HTR-8/SVneo (cell line): ENCODE results near the gene C2orf74.

ENCODE experiments used
- DNase-seq: peaks from one replicate; pipeline ENCODE4 v3.0.0; 2011; ENCODE audit warnings: low spot score, mixed read lengths; ENCODE audit not compliant: insufficient read length
- FAIRE-seq: peaks from 2 replicates; lab custom pipeline; 2011; peaks lifted over from hg19 to GRCh38; lab: Jason Lieb, UNC

Gene C2orf74

GRCh38 chr2:61196671-61197070 is 34.7 kb downstream of the C2orf74 start:
- FAIRE-seq (no peak), DNase-seq (no peak)

- DNase-seq (no peak), FAIRE-seq (no peak)
Observed at GRCh38 chr2:61205132-61205531, 43.1 kb downstream of the C2orf74 start.

DNA sequence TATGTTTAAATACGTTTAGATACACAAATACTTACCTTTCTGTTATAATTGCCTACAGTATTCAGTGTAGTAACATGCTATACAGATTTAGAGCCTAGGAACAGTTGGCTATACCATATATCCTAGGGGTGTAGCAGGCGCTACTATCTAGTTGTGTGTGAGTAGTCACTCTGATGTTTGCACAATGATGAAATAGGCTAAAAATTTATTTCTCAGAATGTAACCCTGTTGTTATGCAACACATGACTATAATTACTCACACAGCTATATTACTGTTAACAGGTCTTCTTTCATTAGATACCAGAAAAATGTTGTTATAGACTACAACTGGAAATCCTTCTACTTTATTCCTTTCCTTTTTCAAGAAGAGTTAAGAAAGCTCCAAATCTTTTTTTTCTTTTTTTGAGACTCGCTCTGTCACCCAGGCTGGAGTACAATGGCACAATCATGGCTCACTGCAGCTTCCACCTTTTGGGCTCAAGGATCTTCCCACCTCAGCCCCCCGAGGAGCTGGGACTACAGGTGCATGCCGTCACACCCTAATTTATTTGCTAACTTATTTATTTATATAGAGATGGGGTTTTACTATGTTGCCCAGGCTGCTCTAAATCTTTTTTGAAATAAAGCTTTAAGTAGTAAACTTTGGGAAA is 48.5 kb downstream of the C2orf74 start:
- peak; percentile 10 for DNase-seq
- FAIRE-seq = peak; percentile 33

- no peak for DNase-seq
- FAIRE-seq = peak; percentile 54
Observed at GRCh38 chr2:61214171-61214570, 52.2 kb downstream of the C2orf74 start.
